ENCODE data around the gene TGFBRAP1. TPM values are rescaled to one million over a fixed set of nuclear protein-coding genes. Genes with fewer than 3 reads are reported as not detected.

The TGFBRAP1 gene
- total RNA-seq, 2 donors from 2014 or later, result 14.2 to 19.8 TPM

DNA sequence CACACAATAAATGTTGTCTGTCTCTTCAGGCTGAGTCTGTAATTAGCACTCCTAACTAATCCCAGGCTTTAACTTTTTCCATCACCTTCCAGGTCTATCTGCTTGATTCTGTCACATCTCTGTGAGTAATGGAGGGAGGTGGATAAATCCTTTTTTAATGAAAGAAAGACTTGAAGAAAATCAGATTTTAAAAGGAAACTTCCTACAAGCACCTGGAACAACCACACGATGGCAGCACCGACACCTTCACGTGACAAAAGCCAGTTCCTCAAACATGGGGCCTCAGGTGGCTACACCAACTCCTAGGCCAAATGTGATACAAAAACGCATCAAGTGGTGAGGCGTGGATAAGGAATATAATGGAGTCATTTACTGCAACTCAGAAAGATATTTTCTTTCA is 41.8 kb downstream of the TGFBRAP1 start:
- H3K27ac ChIP-seq, result no peak overlapping the region
- H3K4me3 ChIP-seq, result no peak overlapping the region
- peak; percentile 46 for DNase-seq
- peaks cover 7% of the 10 kb centered on the region for H3K36me3 ChIP-seq
- H3K9me3 ChIP-seq, result no peaks in the 10 kb centered on the region
- intact Hi-C loops (cut with DNase I), result loop anchor here (5.0 kb wide), 1 partner anchor 235 kb away; no protein-coding TSS in a partner anchor
- TF ChIP-seq, protein P1, sequence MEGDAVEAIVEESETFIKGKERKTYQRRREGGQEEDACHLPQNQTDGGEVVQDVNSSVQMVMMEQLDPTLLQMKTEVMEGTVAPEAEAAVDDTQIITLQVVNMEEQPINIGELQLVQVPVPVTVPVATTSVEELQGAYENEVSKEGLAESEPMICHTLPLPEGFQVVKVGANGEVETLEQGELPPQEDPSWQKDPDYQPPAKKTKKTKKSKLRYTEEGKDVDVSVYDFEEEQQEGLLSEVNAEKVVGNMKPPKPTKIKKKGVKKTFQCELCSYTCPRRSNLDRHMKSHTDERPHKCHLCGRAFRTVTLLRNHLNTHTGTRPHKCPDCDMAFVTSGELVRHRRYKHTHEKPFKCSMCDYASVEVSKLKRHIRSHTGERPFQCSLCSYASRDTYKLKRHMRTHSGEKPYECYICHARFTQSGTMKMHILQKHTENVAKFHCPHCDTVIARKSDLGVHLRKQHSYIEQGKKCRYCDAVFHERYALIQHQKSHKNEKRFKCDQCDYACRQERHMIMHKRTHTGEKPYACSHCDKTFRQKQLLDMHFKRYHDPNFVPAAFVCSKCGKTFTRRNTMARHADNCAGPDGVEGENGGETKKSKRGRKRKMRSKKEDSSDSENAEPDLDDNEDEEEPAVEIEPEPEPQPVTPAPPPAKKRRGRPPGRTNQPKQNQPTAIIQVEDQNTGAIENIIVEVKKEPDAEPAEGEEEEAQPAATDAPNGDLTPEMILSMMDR (IDR thresholded peaks at IDR 0.05), result peak; percentile 29
- H3K27me3 ChIP-seq, result no peaks in the 10 kb centered on the region
- no peaks in the 10 kb centered on the region for H3K4me1 ChIP-seq
- H3K9ac ChIP-seq (ENCODE audit: low read depth in 2 of 2, low read length in 2 of 2), result no peak overlapping the region

DNA sequence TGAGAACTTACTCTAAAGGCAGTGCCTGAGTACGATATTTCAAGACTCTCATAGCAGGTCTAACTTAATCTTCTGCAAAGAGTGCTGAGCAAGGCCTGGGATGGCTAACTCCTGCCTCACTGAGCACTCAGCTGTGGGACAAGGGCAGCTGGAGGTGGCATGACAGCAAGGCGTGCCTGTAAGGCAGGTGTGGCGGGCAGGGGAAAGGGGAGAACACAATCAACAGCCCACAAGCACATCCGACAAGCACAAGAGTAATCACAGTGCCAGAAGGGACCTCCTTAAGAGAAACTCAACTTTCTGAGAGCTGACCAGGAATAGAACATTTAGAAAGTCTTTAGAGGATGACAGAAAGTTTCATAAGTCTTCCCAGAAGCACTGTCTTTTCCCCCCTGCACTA is 46.0 kb downstream of the TGFBRAP1 start:
- Histone ChIP-seq H3K27ac (no peak overlapping the region), H3K36me3 (peaks cover 7% of the 10 kb centered on the region), H3K27me3 (no peaks in the 10 kb centered on the region), H3K9ac (ENCODE audit: low read depth in 2 of 2, low read length in 2 of 2) (no peak overlapping the region), H3K4me3 (no peak overlapping the region), H3K9me3 (no peaks in the 10 kb centered on the region), H3K4me1 (no peaks in the 10 kb centered on the region)
- intact Hi-C loops (cut with DNase I), result no loop called here
- DNase-seq, result no peak
- TF ChIP-seq, protein P1 (IDR thresholded peaks at IDR 0.05), result no peak

GRCh38 chr2:105280281-105280680 is 49.3 kb downstream of the TGFBRAP1 start:
- TF ChIP-seq, protein P1 (IDR thresholded peaks at IDR 0.05), result no peak
- no peaks in the 10 kb centered on the region for H3K27me3 ChIP-seq
- no peaks in the 10 kb centered on the region for H3K4me1 ChIP-seq
- intact Hi-C loops (cut with DNase I), result no loop called here
- no peak overlapping the region for H3K9ac ChIP-seq (ENCODE audit: low read depth in 2 of 2, low read length in 2 of 2)
- peaks cover 5% of the 10 kb centered on the region for H3K36me3 ChIP-seq
- H3K4me3 ChIP-seq, result no peak overlapping the region
- no peaks in the 10 kb centered on the region for H3K9me3 ChIP-seq
- H3K27ac ChIP-seq, result no peak overlapping the region
- no peak for DNase-seq

DNA sequence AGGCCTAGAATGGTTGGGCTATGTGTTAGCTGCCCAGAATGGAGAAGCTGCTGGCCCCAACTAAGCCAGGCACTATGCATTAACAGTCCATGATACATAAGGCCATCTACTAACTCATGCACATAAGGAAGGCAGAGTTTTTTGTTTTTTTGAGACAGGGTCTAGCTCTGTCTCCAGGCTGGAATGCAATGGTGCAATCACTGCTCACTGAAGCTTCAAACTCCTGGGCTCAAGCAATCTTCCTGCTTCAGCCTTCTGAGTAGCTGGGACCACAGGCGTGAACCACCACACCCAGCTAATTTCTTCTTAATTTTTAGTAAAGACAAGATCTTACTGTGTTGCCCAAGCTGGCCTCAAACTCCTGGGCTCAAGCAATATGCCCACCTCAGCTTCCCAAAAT is 50.4 kb downstream of the TGFBRAP1 start:
- no peak for DNase-seq
- no peaks in the 10 kb centered on the region for H3K9me3 ChIP-seq
- H3K9ac ChIP-seq (ENCODE audit: low read depth in 2 of 2, low read length in 2 of 2), result no peak overlapping the region
- TF ChIP-seq, protein P1 (IDR thresholded peaks at IDR 0.05), result no peak
- no peak overlapping the region for H3K27ac ChIP-seq
- H3K4me1 ChIP-seq, result no peaks in the 10 kb centered on the region
- H3K4me3 ChIP-seq, result no peak overlapping the region
- intact Hi-C loops (cut with DNase I), result no loop called here
- peaks cover 8% of the 10 kb centered on the region for H3K36me3 ChIP-seq
- H3K27me3 ChIP-seq, result no peaks in the 10 kb centered on the region

DNA sequence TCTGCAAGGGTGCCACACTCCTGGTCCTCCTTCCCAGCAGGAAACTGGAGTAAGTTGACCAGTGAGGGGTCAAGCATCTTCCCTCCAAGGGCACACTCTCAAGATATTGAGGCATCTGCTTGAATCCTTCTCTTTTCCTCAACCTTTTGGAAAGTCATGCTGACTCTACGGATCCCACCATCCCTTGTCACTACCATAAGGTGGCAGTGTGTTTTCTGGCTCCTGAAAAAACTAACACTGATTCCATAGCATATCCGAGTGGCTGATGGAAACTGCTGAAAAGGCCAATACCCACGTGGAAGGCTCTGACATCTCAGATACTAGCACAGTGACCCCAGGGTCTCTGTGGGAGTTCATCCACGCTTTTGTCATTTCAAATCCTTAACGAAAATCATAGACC is 50.9 kb downstream of the TGFBRAP1 start:
- Histone ChIP-seq H3K9me3 (no peaks in the 10 kb centered on the region), H3K36me3 (peaks cover 5% of the 10 kb centered on the region), H3K27ac (no peak overlapping the region), H3K4me1 (no peaks in the 10 kb centered on the region), H3K9ac (ENCODE audit: low read depth in 2 of 2, low read length in 2 of 2) (no peak overlapping the region), H3K4me3 (no peak overlapping the region), H3K27me3 (no peaks in the 10 kb centered on the region)
- DNase-seq, result no peak
- intact Hi-C loops (cut with DNase I), result no loop called here
- TF ChIP-seq, protein P1 (IDR thresholded peaks at IDR 0.05), result no peak

- Histone ChIP-seq H3K27ac (no peak overlapping the region), H3K36me3 (peaks cover 9% of the 10 kb centered on the region), H3K27me3 (no peaks in the 10 kb centered on the region), H3K9me3 (no peaks in the 10 kb centered on the region), H3K9ac (ENCODE audit: low read depth in 2 of 2, low read length in 2 of 2) (no peak overlapping the region), H3K4me1 (no peaks in the 10 kb centered on the region), H3K4me3 (no peak overlapping the region)
- no peak for DNase-seq
- intact Hi-C loops (cut with DNase I), result no loop called here
- TF ChIP-seq, protein P1 (IDR thresholded peaks at IDR 0.05), result no peak
Observed at GRCh38 chr2:105274046-105274445, 55.5 kb downstream of the TGFBRAP1 start.
